ENCODE measurements around the gene CASK. TPM values are rescaled to one million over a fixed set of nuclear protein-coding genes. Genes with fewer than 3 reads are reported as not detected.

CASK gene, protein sequence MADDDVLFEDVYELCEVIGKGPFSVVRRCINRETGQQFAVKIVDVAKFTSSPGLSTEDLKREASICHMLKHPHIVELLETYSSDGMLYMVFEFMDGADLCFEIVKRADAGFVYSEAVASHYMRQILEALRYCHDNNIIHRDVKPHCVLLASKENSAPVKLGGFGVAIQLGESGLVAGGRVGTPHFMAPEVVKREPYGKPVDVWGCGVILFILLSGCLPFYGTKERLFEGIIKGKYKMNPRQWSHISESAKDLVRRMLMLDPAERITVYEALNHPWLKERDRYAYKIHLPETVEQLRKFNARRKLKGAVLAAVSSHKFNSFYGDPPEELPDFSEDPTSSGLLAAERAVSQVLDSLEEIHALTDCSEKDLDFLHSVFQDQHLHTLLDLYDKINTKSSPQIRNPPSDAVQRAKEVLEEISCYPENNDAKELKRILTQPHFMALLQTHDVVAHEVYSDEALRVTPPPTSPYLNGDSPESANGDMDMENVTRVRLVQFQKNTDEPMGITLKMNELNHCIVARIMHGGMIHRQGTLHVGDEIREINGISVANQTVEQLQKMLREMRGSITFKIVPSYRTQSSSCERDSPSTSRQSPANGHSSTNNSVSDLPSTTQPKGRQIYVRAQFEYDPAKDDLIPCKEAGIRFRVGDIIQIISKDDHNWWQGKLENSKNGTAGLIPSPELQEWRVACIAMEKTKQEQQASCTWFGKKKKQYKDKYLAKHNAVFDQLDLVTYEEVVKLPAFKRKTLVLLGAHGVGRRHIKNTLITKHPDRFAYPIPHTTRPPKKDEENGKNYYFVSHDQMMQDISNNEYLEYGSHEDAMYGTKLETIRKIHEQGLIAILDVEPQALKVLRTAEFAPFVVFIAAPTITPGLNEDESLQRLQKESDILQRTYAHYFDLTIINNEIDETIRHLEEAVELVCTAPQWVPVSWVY
- total RNA-seq = 43.0 and 47.5 TPM in 2 replicates
- long read RNA-seq, full-length matches to known transcripts = 1 of 17 reads
- long read RNA-seq, partial matches to known transcripts = 9 of 17 reads
- long read RNA-seq, other reads (novel, unspliced or antisense) = 7 of 17 reads

GRCh38 chrX:41923211-41923977, at the start of gene CASK:
Gene CASK, minus strand, starts transcription at chrX:41923554. Its CDS starts 566 bp downstream, at chrX:41922988.
- no peaks in the 10 kb centered on the region for H3K36me3 Mint-ChIP-seq (ENCODE audit: unreplicated experiment)
- H3K27ac Mint-ChIP-seq (ENCODE audit: unreplicated experiment) = peak within 1 kb of the TSS; percentile 90
- no peaks in the 10 kb centered on the region for H3K9me3 Mint-ChIP-seq (ENCODE audit: unreplicated experiment)

DNA sequence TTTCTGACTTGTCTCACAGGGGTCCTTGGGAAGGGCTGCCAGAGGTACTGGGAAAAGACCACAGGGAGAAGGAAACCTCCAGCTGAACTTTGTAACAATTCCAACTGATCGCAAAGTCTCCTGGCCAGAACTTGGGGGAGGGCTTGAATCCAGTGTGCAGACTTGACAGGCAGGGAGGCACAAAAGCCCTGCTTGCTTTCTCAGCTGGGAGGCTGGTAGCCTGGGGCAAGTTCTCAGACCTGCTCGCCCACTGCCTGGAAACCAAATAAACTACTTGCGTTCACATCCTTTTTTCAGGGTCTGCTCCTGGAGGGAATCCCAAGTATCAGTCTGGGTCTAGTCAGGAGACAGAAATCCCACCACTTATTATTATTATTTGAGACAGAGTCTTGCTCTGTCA, 48.0 kb upstream of the CASK start:
- Mint-ChIP-seq H3K36me3 (ENCODE audit: unreplicated experiment) (no peaks in the 10 kb centered on the region), H3K9me3 (ENCODE audit: unreplicated experiment) (peaks cover 12% of the 10 kb centered on the region), H3K4me1 (ENCODE audit: unreplicated experiment) (no peaks in the 10 kb centered on the region), H3K4me3 (ENCODE audit: unreplicated experiment) (no peak overlapping the region), H3K27ac (ENCODE audit: unreplicated experiment) (no peak overlapping the region), H3K27me3 (ENCODE audit: unreplicated experiment) (peaks cover 6% of the 10 kb centered on the region)
- DNase-seq (ENCODE audit: extremely low spot score, unreplicated experiment) = no peak
- TF ChIP-seq CTCF (IDR thresholded peaks at IDR 0.05) = no peak

More at GRCh38 chrX:41923211-41923977, at the start of gene CASK:
- Mint-ChIP-seq H3K4me3 (ENCODE audit: unreplicated experiment) (peak within 1 kb of the TSS; percentile 83), H3K4me1 (ENCODE audit: unreplicated experiment) (peaks cover 7% of the 10 kb centered on the region), H3K27me3 (ENCODE audit: unreplicated experiment) (peaks cover 3% of the 10 kb centered on the region)
- TF ChIP-seq CTCF (IDR thresholded peaks at IDR 0.05) = no peak
- peak; percentile 98 for DNase-seq (ENCODE audit: extremely low spot score, unreplicated experiment)

DNA sequence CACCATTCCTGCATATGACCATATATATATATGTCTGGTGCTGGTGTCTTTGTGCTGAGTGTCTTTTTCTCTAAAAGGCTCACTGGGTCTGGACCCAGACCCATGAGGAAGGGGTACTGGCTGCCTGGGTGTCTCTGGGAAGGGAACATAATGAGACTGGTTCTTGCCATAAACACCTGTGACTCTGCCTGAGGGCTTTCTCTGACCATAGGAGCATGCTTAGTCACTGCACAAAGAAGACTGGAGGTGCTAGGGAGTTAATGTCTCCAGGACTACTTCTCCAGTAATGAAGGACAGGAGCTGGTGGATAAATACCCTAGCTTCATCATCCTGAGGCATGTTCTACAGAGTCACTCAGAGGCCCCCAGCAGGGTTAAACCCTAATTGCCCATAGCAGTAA, 47.1 kb upstream of the CASK start:
- Mint-ChIP-seq H3K4me3 (ENCODE audit: unreplicated experiment) (no peak overlapping the region), H3K36me3 (ENCODE audit: unreplicated experiment) (no peaks in the 10 kb centered on the region), H3K9me3 (ENCODE audit: unreplicated experiment) (peaks cover 12% of the 10 kb centered on the region), H3K27me3 (ENCODE audit: unreplicated experiment) (peaks cover 6% of the 10 kb centered on the region), H3K27ac (ENCODE audit: unreplicated experiment) (no peak overlapping the region), H3K4me1 (ENCODE audit: unreplicated experiment) (no peaks in the 10 kb centered on the region)
- no peak for DNase-seq (ENCODE audit: extremely low spot score, unreplicated experiment)
- no peak for TF ChIP-seq CTCF (IDR thresholded peaks at IDR 0.05)

DNA sequence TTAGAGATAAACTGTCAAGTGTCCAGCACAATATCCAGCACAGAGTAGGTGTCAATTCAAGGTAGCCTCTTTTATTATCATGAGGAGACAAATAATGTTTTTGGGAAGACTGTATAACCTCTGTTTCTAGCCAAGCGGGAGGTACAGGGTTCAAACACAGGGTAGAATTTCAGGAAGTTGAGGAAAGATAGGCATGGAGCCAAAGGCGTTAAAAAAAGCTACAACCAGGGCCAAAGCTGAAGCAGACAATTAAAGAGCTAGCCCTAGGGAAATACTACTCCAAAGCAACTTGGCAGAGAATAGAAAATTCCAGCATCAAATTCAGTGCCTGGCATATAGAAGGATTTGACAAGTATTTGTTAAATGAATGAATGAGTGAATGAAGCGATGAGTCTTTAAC, 40.0 kb upstream of the CASK start:
- Mint-ChIP-seq H3K27ac (ENCODE audit: unreplicated experiment) (no peak overlapping the region), H3K27me3 (ENCODE audit: unreplicated experiment) (no peaks in the 10 kb centered on the region), H3K36me3 (ENCODE audit: unreplicated experiment) (no peaks in the 10 kb centered on the region), H3K4me3 (ENCODE audit: unreplicated experiment) (no peak overlapping the region), H3K4me1 (ENCODE audit: unreplicated experiment) (no peaks in the 10 kb centered on the region), H3K9me3 (ENCODE audit: unreplicated experiment) (no peaks in the 10 kb centered on the region)
- DNase-seq (ENCODE audit: extremely low spot score, unreplicated experiment) = no peak
- TF ChIP-seq CTCF (IDR thresholded peaks at IDR 0.05) = no peak
